Endothelial cell of umbilical vein (primary cell): Measurements from ENCODE around the gene RAB40C.

ENCODE experiments used
- EZH2 ChIP-seq: IDR thresholded peaks from 2 replicates; pipeline ENCODE4 v1.6.1; 2012; ENCODE audit warnings: borderline replicate concordance, low read depth, mild to moderate bottlenecking, moderate library complexity, low read length, inconsistent platforms; ENCODE audit not compliant: severe bottlenecking
- JUN ChIP-seq: IDR thresholded peaks from 2 replicates; pipeline ENCODE4 v1.6.1; 2011; ENCODE audit warnings: borderline replicate concordance, low read depth; ENCODE audit not compliant: insufficient read length, insufficient read depth
- POLR2A ChIP-seq: IDR thresholded peaks from 2 replicates; pipeline ENCODE4 v1.6.1; 2012; ENCODE audit warnings: low read depth, mild to moderate bottlenecking, control low read depth, low read length
- POLR2AphosphoS5 ChIP-seq: IDR thresholded peaks from 2 replicates; pipeline ENCODE4 v1.6.1; 2012; ENCODE audit warnings: low read depth, mild to moderate bottlenecking, control low read depth, low read length, moderate library complexity; ENCODE audit not compliant: insufficient read depth
- TF ChIP-seq, protein P1 (sequence below), 2 donors: IDR thresholded peaks; 1 replicate in 1 of 2; 2 replicates in 1 of 2; pipeline ENCODE4 v1.5.1; 2011; ENCODE audit warnings: low read length in 2 of 2, mild to moderate bottlenecking in 2 of 2, moderate library complexity in 2 of 2, control low read depth in 1 of 2, inconsistent platforms in 1 of 2, low read depth in 1 of 2; ENCODE audit not compliant: insufficient read depth in 1 of 2; ENCODE audit errors: extremely low read depth in 1 of 2

DNA sequence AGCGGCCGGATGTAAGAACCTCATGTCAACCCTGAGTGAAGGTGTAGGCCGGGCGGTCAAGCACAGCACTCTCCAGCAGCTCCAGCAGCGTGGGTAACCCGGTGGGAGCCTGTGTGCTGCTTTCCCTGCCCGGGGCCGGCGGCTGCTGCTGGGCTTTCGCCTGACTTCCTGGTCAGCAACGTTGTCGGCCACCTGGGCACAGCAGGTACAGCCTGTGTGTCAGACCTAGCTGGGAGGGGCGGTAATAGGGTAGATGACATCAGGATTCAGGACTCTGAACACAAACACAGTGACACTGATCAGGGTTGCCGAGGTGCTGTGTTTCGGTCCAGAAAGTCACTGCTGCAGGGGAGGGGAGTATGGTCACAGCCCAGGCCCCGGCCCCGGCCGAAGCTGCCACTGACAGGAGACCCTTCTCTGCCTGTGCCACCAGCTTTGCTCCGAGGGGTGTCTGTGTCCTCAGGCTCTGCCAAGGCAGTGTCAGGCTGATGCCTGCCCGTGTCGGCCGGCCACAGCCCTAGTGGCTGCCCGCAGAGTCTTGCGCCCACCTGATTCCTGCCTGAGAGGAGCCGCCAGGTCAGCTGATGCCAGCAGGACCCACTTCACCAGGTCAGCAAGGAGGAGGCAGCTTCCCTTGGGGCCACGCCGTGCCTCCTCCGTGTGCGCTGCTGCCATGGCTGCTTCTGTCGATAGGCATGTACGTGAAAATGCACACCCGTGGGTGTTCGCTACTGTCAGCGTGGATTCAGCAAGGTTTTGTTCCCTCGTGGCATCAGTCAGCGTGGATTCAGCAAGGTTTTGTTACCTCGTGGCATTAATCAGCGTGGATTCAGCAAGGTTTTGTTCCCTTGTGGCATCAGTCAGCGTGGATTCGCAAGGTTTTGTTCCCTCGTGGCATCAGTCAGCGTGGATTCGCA is 9.2 kb downstream of the RAB40C start:
- TF ChIP-seq POLR2AphosphoS5 (no peak), JUN (no peak), EZH2 (no peak), POLR2A (no peak)
- TF ChIP-seq, protein P1, sequence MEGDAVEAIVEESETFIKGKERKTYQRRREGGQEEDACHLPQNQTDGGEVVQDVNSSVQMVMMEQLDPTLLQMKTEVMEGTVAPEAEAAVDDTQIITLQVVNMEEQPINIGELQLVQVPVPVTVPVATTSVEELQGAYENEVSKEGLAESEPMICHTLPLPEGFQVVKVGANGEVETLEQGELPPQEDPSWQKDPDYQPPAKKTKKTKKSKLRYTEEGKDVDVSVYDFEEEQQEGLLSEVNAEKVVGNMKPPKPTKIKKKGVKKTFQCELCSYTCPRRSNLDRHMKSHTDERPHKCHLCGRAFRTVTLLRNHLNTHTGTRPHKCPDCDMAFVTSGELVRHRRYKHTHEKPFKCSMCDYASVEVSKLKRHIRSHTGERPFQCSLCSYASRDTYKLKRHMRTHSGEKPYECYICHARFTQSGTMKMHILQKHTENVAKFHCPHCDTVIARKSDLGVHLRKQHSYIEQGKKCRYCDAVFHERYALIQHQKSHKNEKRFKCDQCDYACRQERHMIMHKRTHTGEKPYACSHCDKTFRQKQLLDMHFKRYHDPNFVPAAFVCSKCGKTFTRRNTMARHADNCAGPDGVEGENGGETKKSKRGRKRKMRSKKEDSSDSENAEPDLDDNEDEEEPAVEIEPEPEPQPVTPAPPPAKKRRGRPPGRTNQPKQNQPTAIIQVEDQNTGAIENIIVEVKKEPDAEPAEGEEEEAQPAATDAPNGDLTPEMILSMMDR (IDR thresholded peaks at IDR 0.05; ENCODE audit: extremely low read depth in 1 of 2, insufficient read depth in 1 of 2, low read depth in 1 of 2, low read length in 2 of 2): no peak
